CD4-positive, alpha-beta T cell treated with Interferon alpha-2 for 1 hour (primary cell): Measurements from ENCODE around the gene ADAM17.

Experiments
- DNase-seq, 2 donors: peaks; one replicate each; pipeline ENCODE4 v3.0.0-alpha.2; 2020 to 2022

Gene ADAM17

GRCh38 chr2:9467687-9468086 is 87.9 kb downstream of the ADAM17 start:
- DNase-seq, result no peak

- DNase-seq, result no peak
Observed at GRCh38 chr2:9466147-9466683, 89.4 kb downstream of the ADAM17 start.

- no peak for DNase-seq
Observed at GRCh38 chr2:9465170-9465569, 90.5 kb downstream of the ADAM17 start.

GRCh38 chr2:9463698-9464034 is 92.0 kb downstream of the ADAM17 start:
- no peak for DNase-seq

- no peak for DNase-seq
Observed at GRCh38 chr2:9462886-9463697, 92.5 kb downstream of the ADAM17 start.

- no peak for DNase-seq
Observed at GRCh38 chr2:9462313-9462712, 93.3 kb downstream of the ADAM17 start.

GRCh38 chr2:9461079-9461478 is 94.6 kb downstream of the ADAM17 start:
- DNase-seq, result no peak

- no peak for DNase-seq
Observed at GRCh38 chr2:9460441-9461017, 95.1 kb downstream of the ADAM17 start.

GRCh38 chr2:9451231-9451630 is 104.4 kb downstream of the ADAM17 start:
- DNase-seq, result no peak

- peak in 1 of 2 donors; percentile 20 for DNase-seq
Observed at GRCh38 chr2:9445089-9445488, 110.5 kb downstream of the ADAM17 start.

- DNase-seq, result no peak
Observed at GRCh38 chr2:9443526-9443925, 112.1 kb downstream of the ADAM17 start.

GRCh38 chr2:9441556-9441955 is 114.1 kb downstream of the ADAM17 start:
- DNase-seq, result no peak

- DNase-seq, result no peak
Observed at GRCh38 chr2:9440058-9440727, 115.4 kb downstream of the ADAM17 start.

- DNase-seq, result no peak
Observed at GRCh38 chr2:9439536-9439935, 116.1 kb downstream of the ADAM17 start.
